HepG2 (cell line): ENCODE results near the gene SOCS7. TPM values are rescaled to one million over a fixed set of nuclear protein-coding genes. Genes with fewer than 3 reads are reported as not detected.

Source experiments
- ARID2 ChIP-seq: sonication (generic); formaldehyde crosslinking; IDR thresholded peaks from 2 replicates; pipeline ENCODE4 v1.8.1; 2022; ENCODE audit warnings: mild to moderate bottlenecking, missing genetic modification reagents, borderline replicate concordance
- CCDC6 ChIP-seq: sonication (generic); formaldehyde crosslinking; IDR thresholded peaks from 2 replicates; pipeline ENCODE4 v1.8.1; 2022; ENCODE audit warnings: mild to moderate bottlenecking, missing genetic modification reagents, moderate library complexity
- DR1 ChIP-seq: sonication (generic); formaldehyde crosslinking; IDR thresholded peaks from 2 replicates; pipeline ENCODE4 v1.8.0; 2021; ENCODE audit warnings: mild to moderate bottlenecking, missing genetic modification reagents, inconsistent platforms
- FOXP4 ChIP-seq: sonication (generic); formaldehyde crosslinking; IDR thresholded peaks from 2 replicates; pipeline ENCODE4 v1.4.0; 2020; ENCODE audit warnings: missing genetic modification reagents
- IRF2 ChIP-seq: IDR thresholded peaks from 2 replicates; pipeline ENCODE4 v1.6.1; 2018; ENCODE audit warnings: missing genetic modification reagents, missing compliant biosample characterization
- MAZ ChIP-seq, 2 experiments: sonication (generic) in 1 of 2; formaldehyde crosslinking in 1 of 2; IDR thresholded peaks; 2 replicates each; pipeline versions ENCODE4 v1.5.0 to v1.6.1; 2012 to 2020; ENCODE audit warnings: low read depth in 2 of 2, mild to moderate bottlenecking in 2 of 2, borderline replicate concordance in 1 of 2, improper control_type of control experiment in 1 of 2, low read length in 1 of 2, missing genetic modification reagents in 1 of 2, moderate library complexity in 1 of 2
- NBN ChIP-seq: fragments of 450-650 bp; conservative IDR thresholded peaks from 2 replicates; pipeline ENCODE4 v1.6.1; 2017
- NR3C1 ChIP-seq: sonication (generic); formaldehyde crosslinking; IDR thresholded peaks from 2 replicates; pipeline ENCODE4 v1.4.0; 2020; ENCODE audit warnings: missing genetic modification reagents
- REL ChIP-seq: sonication (generic); formaldehyde crosslinking; conservative IDR thresholded peaks from 2 replicates; pipeline ENCODE4 v1.8.0; 2022; ENCODE audit warnings: mild to moderate bottlenecking, missing genetic modification reagents, moderate library complexity
- ZKSCAN5 ChIP-seq: sonication (generic); formaldehyde crosslinking; IDR thresholded peaks from 2 replicates; pipeline ENCODE4 v1.5.1; 2020; ENCODE audit warnings: mild to moderate bottlenecking, missing genetic modification reagents
- ZNF230 ChIP-seq: sonication (generic); formaldehyde crosslinking; IDR thresholded peaks from 2 replicates; pipeline ENCODE4 v1.4.0; 2020; ENCODE audit warnings: mild to moderate bottlenecking, missing genetic modification reagents
- ZNF501 ChIP-seq: sonication (generic); formaldehyde crosslinking; IDR thresholded peaks from 2 replicates; pipeline ENCODE4 v1.5.1; 2020; ENCODE audit warnings: mild to moderate bottlenecking, moderate library complexity, missing genetic modification reagents
- ZNF773 ChIP-seq: sonication (generic); formaldehyde crosslinking; IDR thresholded peaks from 2 replicates; pipeline ENCODE4 v1.4.0; 2020; ENCODE audit warnings: missing genetic modification reagents, borderline replicate concordance
- ZNF792 ChIP-seq: IDR thresholded peaks from 2 replicates; pipeline ENCODE4 v1.6.1; 2016
- ZNF841 ChIP-seq: sonication (generic); formaldehyde crosslinking; IDR thresholded peaks from 2 replicates; pipeline ENCODE4 v1.8.1; 2023; ENCODE audit warnings: missing genetic modification reagents, borderline replicate concordance
- polyA plus RNA-seq, 8 experiments: library from polyadenylated mRNA; depleted of rRNA in 3 of 8; stranded (reverse) in 7 of 8; unstranded in 1 of 8; fragments of >200 nt; fragmentation: Illumina TruSeq in 4 of 8; extraction: Trizol in 4 of 8; gene quantifications; 2 replicates each; pipeline versions ENCODE4 v1.2.1 to v1.2.3, GENCODE V29; 2011 to 2016; ENCODE audit warnings: low read depth in 4 of 8, missing spikeins in 1 of 8, mixed read lengths in 1 of 8; ENCODE audit not compliant: insufficient read depth in 1 of 8
- total RNA-seq, 5 experiments: library from RNA; depleted of rRNA; stranded (reverse); fragments of >200 nt; fragmentation: Illumina TruSeq; extraction: Trizol; gene quantifications; 2 replicates each; pipeline ENCODE4 v1.2.3, GENCODE V29; 2016; ENCODE audit warnings: low read depth in 1 of 5
- TF ChIP-seq, protein P1 (sequence below): sonication (generic); formaldehyde crosslinking; IDR thresholded peaks from 2 replicates; pipeline ENCODE4 v1.5.1; 2020; ENCODE audit warnings: mild to moderate bottlenecking, moderate library complexity, missing genetic modification reagents
- TF ChIP-seq, protein P2 (sequence below): sonication (generic); formaldehyde crosslinking; IDR thresholded peaks from 2 replicates; pipeline ENCODE4 v1.4.0; 2020; ENCODE audit warnings: missing genetic modification reagents, borderline replicate concordance
- TF ChIP-seq, protein P3 (sequence below): IDR thresholded peaks from 2 replicates; pipeline ENCODE4 v1.6.1; 2016; ENCODE audit warnings: mild to moderate bottlenecking
- TF ChIP-seq, protein P4 (sequence below): sonication (generic); IDR thresholded peaks from 2 replicates; pipeline ENCODE4 v1.6.1; 2016; ENCODE audit warnings: low read depth, borderline replicate concordance

Gene SOCS7
- total and polyA plus RNA-seq, 2 of the 13 experiments (the other 11 are each of a cell fraction or from before 2014, with no cell fraction given) = 19.2 to 24.2 TPM

DNA sequence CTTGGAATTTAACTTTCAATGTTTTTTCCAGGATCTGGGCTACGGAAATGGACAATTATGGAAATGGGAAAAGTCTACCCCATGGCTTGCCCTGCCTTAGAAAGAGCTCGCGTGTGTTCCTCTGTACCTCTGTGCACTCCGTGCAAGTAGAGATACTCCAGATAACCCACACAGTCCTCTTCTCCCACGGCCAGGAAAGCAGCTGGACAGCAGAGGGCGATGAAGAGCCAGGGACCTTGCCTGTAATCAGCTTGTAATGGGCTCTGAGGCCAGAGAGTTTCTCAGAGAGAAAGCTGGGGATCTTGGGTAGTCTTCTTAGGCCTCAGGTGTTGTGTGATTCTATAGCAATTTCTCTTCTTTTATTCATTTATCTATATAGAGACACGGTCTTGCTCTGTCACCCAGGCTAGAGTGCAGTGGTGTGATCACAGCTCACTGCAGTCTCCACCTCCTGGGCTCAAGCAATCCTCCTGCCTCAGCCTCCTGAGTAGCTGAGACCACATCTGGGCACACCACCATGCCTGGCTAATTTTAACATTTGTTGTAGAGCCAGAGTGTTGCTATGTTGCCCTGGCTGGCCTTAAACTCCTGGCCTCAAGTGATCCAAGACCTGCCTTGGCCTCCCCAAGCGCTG, 2.4 kb upstream of the SOCS7 start (continued):
- TF ChIP-seq ZNF501 (CRISPR knock-in tag) (peak; percentile 83; the same call in 1 of the 2 replicates), DR1 (no peak), IRF2 (peak; percentile 85), ARID2 (no peak), MAZ (IDR thresholded peaks at IDR 0.05; ENCODE audit: borderline replicate concordance, low read depth, low read length) (no peak), MAZ (CRISPR knock-in tag; IDR thresholded peaks at IDR 0.05; ENCODE audit: low read depth) (peak; percentile 31; the same call in 1 of the 2 replicates), FOXP4 (CRISPR knock-in tag) (no peak), NR3C1 (CRISPR knock-in tag) (no peak), ZKSCAN5 (CRISPR knock-in tag) (no peak), NBN (no peak), ZNF230 (CRISPR knock-in tag) (no peak), ZNF841 (CRISPR knock-in tag) (no peak), ZNF792 (CRISPR knock-in tag) (peak; percentile 35; the same call in 1 of the 2 replicates), CCDC6 (CRISPR knock-in tag) (no peak), ZNF773 (CRISPR knock-in tag) (no peak), REL (CRISPR knock-in tag) (no peak)
- TF ChIP-seq, protein P1, sequence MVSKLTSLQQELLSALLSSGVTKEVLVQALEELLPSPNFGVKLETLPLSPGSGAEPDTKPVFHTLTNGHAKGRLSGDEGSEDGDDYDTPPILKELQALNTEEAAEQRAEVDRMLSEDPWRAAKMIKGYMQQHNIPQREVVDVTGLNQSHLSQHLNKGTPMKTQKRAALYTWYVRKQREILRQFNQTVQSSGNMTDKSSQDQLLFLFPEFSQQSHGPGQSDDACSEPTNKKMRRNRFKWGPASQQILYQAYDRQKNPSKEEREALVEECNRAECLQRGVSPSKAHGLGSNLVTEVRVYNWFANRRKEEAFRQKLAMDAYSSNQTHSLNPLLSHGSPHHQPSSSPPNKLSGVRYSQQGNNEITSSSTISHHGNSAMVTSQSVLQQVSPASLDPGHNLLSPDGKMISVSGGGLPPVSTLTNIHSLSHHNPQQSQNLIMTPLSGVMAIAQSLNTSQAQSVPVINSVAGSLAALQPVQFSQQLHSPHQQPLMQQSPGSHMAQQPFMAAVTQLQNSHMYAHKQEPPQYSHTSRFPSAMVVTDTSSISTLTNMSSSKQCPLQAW = peak; percentile 83
- TF ChIP-seq, protein P2, sequence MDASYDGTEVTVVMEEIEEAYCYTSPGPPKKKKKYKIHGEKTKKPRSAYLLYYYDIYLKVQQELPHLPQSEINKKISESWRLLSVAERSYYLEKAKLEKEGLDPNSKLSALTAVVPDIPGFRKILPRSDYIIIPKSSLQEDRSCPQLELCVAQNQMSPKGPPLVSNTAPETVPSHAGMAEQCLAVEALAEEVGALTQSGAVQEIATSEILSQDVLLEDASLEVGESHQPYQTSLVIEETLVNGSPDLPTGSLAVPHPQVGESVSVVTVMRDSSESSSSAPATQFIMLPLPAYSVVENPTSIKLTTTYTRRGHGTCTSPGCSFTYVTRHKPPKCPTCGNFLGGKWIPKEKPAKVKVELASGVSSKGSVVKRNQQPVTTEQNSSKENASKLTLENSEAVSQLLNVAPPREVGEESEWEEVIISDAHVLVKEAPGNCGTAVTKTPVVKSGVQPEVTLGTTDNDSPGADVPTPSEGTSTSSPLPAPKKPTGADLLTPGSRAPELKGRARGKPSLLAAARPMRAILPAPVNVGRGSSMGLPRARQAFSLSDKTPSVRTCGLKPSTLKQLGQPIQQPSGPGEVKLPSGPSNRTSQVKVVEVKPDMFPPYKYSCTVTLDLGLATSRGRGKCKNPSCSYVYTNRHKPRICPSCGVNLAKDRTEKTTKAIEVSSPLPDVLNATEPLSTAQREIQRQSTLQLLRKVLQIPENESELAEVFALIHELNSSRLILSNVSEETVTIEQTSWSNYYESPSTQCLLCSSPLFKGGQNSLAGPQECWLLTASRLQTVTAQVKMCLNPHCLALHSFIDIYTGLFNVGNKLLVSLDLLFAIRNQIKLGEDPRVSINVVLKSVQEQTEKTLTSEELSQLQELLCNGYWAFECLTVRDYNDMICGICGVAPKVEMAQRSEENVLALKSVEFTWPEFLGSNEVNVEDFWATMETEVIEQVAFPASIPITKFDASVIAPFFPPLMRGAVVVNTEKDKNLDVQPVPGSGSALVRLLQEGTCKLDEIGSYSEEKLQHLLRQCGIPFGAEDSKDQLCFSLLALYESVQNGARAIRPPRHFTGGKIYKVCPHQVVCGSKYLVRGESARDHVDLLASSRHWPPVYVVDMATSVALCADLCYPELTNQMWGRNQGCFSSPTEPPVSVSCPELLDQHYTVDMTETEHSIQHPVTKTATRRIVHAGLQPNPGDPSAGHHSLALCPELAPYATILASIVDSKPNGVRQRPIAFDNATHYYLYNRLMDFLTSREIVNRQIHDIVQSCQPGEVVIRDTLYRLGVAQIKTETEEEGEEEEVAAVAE (CRISPR knock-in tag) = 0 out of 2 replicates have a peak, but pooled peaks have one; percentile 41
- TF ChIP-seq, protein P3, sequence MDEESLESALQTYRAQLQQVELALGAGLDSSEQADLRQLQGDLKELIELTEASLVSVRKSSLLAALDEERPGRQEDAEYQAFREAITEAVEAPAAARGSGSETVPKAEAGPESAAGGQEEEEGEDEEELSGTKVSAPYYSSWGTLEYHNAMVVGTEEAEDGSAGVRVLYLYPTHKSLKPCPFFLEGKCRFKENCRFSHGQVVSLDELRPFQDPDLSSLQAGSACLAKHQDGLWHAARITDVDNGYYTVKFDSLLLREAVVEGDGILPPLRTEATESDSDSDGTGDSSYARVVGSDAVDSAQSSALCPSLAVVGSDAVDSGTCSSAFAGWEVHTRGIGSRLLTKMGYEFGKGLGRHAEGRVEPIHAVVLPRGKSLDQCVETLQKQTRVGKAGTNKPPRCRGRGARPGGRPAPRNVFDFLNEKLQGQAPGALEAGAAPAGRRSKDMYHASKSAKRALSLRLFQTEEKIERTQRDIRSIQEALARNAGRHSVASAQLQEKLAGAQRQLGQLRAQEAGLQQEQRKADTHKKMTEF = peak; percentile 67; the same call in 1 of the 2 replicates
- TF ChIP-seq, protein P4, sequence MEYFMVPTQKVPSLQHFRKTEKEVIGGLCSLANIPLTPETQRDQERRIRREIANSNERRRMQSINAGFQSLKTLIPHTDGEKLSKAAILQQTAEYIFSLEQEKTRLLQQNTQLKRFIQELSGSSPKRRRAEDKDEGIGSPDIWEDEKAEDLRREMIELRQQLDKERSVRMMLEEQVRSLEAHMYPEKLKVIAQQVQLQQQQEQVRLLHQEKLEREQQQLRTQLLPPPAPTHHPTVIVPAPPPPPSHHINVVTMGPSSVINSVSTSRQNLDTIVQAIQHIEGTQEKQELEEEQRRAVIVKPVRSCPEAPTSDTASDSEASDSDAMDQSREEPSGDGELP = no peak
